ENCODE measurements around the gene TRAPPC14. TPM values are rescaled to one million over a fixed set of nuclear protein-coding genes. Genes with fewer than 3 reads are reported as not detected.

The TRAPPC14 gene
- total RNA-seq, 1 experiment from 2014 or later: 3.0 TPM

Other genes with a start within 250 kb of the TRAPPC14 start
- 9.1 and 11.3 TPM in 2 replicates for gene TRIM4, start 239.2 kb downstream of the TRAPPC14 start, total RNA-seq (2014; rRNA removed; shearing (Covaris generic); ENCODE audit: low replicate concordance)
- not detected in 2 replicates for gene GJC3, start 229.1 kb downstream of the TRAPPC14 start, total RNA-seq (2014; rRNA removed; shearing (Covaris generic); ENCODE audit: low replicate concordance)
- not detected in 2 replicates for gene AZGP1, start 182.7 kb downstream of the TRAPPC14 start, total RNA-seq (2014; rRNA removed; shearing (Covaris generic); ENCODE audit: low replicate concordance)
- 8.6 and 14.5 TPM in 2 replicates for gene ZKSCAN1, start 143.1 kb downstream of the TRAPPC14 start, total RNA-seq (2014; rRNA removed; shearing (Covaris generic); ENCODE audit: low replicate concordance)
- gene ZSCAN21, start 108.9 kb downstream of the TRAPPC14 start, total RNA-seq (2014; rRNA removed; shearing (Covaris generic); ENCODE audit: low replicate concordance): 3.6 and 6.3 TPM in 2 replicates
- gene ZNF3, start 77.0 kb downstream of the TRAPPC14 start, total RNA-seq (2014; rRNA removed; shearing (Covaris generic); ENCODE audit: low replicate concordance): 11.0 and 39.4 TPM in 2 replicates
- 58.3 and 78.2 TPM in 2 replicates for gene COPS6, start 69.8 kb downstream of the TRAPPC14 start, total RNA-seq (2014; rRNA removed; shearing (Covaris generic); ENCODE audit: low replicate concordance)
- 121 and 191 TPM in 2 replicates for gene MCM7, start 57.3 kb downstream of the TRAPPC14 start, total RNA-seq (2014; rRNA removed; shearing (Covaris generic); ENCODE audit: low replicate concordance)
- 16.8 and 28.4 TPM in 2 replicates for gene AP4M1, start 57.1 kb downstream of the TRAPPC14 start, total RNA-seq (2014; rRNA removed; shearing (Covaris generic); ENCODE audit: low replicate concordance)
- gene TAF6, start 39.4 kb downstream of the TRAPPC14 start, total RNA-seq (2014; rRNA removed; shearing (Covaris generic); ENCODE audit: low replicate concordance): 10.8 and 30.6 TPM in 2 replicates
- gene CNPY4, start 39.1 kb downstream of the TRAPPC14 start, total RNA-seq (2014; rRNA removed; shearing (Covaris generic); ENCODE audit: low replicate concordance): 11.4 and 26.6 TPM in 2 replicates
- 1.9 TPM in 1 of 2 replicates, not detected in the other for gene MBLAC1, start 31.8 kb downstream of the TRAPPC14 start, total RNA-seq (2014; rRNA removed; shearing (Covaris generic); ENCODE audit: low replicate concordance)
- 54.8 and 74.5 TPM in 2 replicates for gene LAMTOR4, start 9.8 kb downstream of the TRAPPC14 start, total RNA-seq (2014; rRNA removed; shearing (Covaris generic); ENCODE audit: low replicate concordance)
- 0.44 TPM in 1 of 2 replicates, not detected in the other for gene GAL3ST4, start 9.9 kb upstream of the TRAPPC14 start, total RNA-seq (2014; rRNA removed; shearing (Covaris generic); ENCODE audit: low replicate concordance)
- 0.33 TPM in 1 of 2 replicates, not detected in the other for gene GPC2, start 18.7 kb upstream of the TRAPPC14 start, total RNA-seq (2014; rRNA removed; shearing (Covaris generic); ENCODE audit: low replicate concordance)
- 0.13 TPM in 1 of 2 replicates, not detected in the other for gene STAG3, start 19.2 kb upstream of the TRAPPC14 start, total RNA-seq (2014; rRNA removed; shearing (Covaris generic); ENCODE audit: low replicate concordance)
- not detected in 2 replicates for gene PVRIG, start 61.2 kb upstream of the TRAPPC14 start, total RNA-seq (2014; rRNA removed; shearing (Covaris generic); ENCODE audit: low replicate concordance)
- gene SPDYE3, start 149.0 kb upstream of the TRAPPC14 start, total RNA-seq (2014; rRNA removed; shearing (Covaris generic); ENCODE audit: low replicate concordance): not detected in 2 replicates
- 6.2 and 7.2 TPM in 2 replicates for gene PILRB, start 199.4 kb upstream of the TRAPPC14 start, total RNA-seq (2014; rRNA removed; shearing (Covaris generic); ENCODE audit: low replicate concordance)
- not detected in 2 replicates for gene PILRA, start 214.8 kb upstream of the TRAPPC14 start, total RNA-seq (2014; rRNA removed; shearing (Covaris generic); ENCODE audit: low replicate concordance)